GM12878 (cell line): Measurements from ENCODE around the gene HGS. TPM values are rescaled to one million over a fixed set of nuclear protein-coding genes. Genes with fewer than 3 reads are reported as not detected.

Experiments used
- CHD4 ChIP-seq: fragments of 200-600 bp; sonication (generic); IDR thresholded peaks from 2 replicates; pipeline ENCODE4 v1.6.1; 2016; ENCODE audit warnings: mild to moderate bottlenecking
- CREB1 ChIP-seq: IDR thresholded peaks from 2 replicates; pipeline ENCODE4 v1.6.1; 2012; ENCODE audit warnings: low read depth, mild to moderate bottlenecking, inconsistent platforms
- IRF4 ChIP-seq: IDR thresholded peaks from 2 replicates; pipeline ENCODE4 v1.6.1; 2011; ENCODE audit warnings: low read depth, low read length
- MEF2B ChIP-seq: fragments of 450-650 bp; IDR thresholded peaks from 2 replicates; pipeline ENCODE4 v1.6.1; 2018; ENCODE audit warnings: mild to moderate bottlenecking, moderate library complexity; ENCODE audit not compliant: partially characterized antibody, poor library complexity, severe bottlenecking
- MYB ChIP-seq: fragments of 150-350 bp; IDR thresholded peaks from 2 replicates; pipeline ENCODE4 v1.6.1; 2014; ENCODE audit warnings: mild to moderate bottlenecking, low read depth, low read length, borderline replicate concordance
- NFYA ChIP-seq: IDR thresholded peaks from 2 replicates; pipeline ENCODE4 v1.6.1; 2011; ENCODE audit warnings: low read depth, mild to moderate bottlenecking, low read length, improper control_type of control experiment, borderline replicate concordance
- PAX5 ChIP-seq: IDR thresholded peaks from 2 replicates; pipeline ENCODE4 v1.6.1; 2011; ENCODE audit warnings: low read depth, low read length, borderline replicate concordance
- SMAD5 ChIP-seq: IDR thresholded peaks from 2 replicates; pipeline ENCODE4 v1.6.1; 2016; ENCODE audit warnings: antibody characterized with exemption, low read depth
- SREBF1 ChIP-seq: IDR thresholded peaks from 2 replicates; pipeline ENCODE4 v1.6.1; 2012; ENCODE audit warnings: mild to moderate bottlenecking, low read length
- TARDBP ChIP-seq: IDR thresholded peaks from 2 replicates; pipeline ENCODE4 v1.6.1; 2016; ENCODE audit warnings: borderline replicate concordance
- ZNF217 ChIP-seq: fragments of 450-650 bp; IDR thresholded peaks from 2 replicates; pipeline ENCODE4 v1.6.1; 2017; ENCODE audit warnings: antibody characterized with exemption, mild to moderate bottlenecking
- ZSCAN29 ChIP-seq: fragments of 450-650 bp; IDR thresholded peaks from 2 replicates; pipeline ENCODE4 v1.6.1; 2017; ENCODE audit warnings: mild to moderate bottlenecking, moderate library complexity
- polyA plus RNA-seq, 11 experiments: library from polyadenylated mRNA; depleted of rRNA in 4 of 11; unstranded in 6 of 11; stranded (reverse) in 5 of 11; fragments of >200 nt; fragmentation: Nextera tagmentation in 4 of 11; fragmentation: Illumina TruSeq in 1 of 11; extraction: Ambion mirVana in 4 of 11; extraction: Trizol in 1 of 11; gene quantifications; 1 replicate in 1 of 11; 2 replicates in 10 of 11; pipeline versions ENCODE4 v1.2.1 to v1.2.3, GENCODE V29; 2011 to 2016; ENCODE audit warnings: inconsistent platforms in 2 of 11, missing spikeins in 2 of 11, low read depth in 1 of 11
- total RNA-seq, 4 experiments: library from RNA; depleted of rRNA in 3 of 4; stranded (reverse); fragments of >200 nt in 3 of 4; fragmentation: Illumina TruSeq in 1 of 4; extraction: Trizol in 1 of 4; gene quantifications; 2 replicates each; pipeline versions ENCODE4 v1.2.1 to v1.2.3, GENCODE V29; 2013 to 2021
- TF ChIP-seq, protein P1 (sequence below): fragments of 450-650 bp; conservative IDR thresholded peaks from 2 replicates; pipeline ENCODE4 v1.6.1; 2017; ENCODE audit warnings: mild to moderate bottlenecking, moderate library complexity
- TF ChIP-seq, protein P2 (sequence below): fragments of 450-650 bp; IDR thresholded peaks from 2 replicates; pipeline ENCODE4 v1.6.1; 2017; ENCODE audit warnings: low read depth, mild to moderate bottlenecking, moderate library complexity
- TF ChIP-seq, protein P3 (sequence below): fragments of 450-650 bp; IDR thresholded peaks from 2 replicates; pipeline ENCODE4 v1.6.1; 2014; ENCODE audit warnings: mild to moderate bottlenecking
- TF ChIP-seq, protein P4 (sequence below): fragments of 450-650 bp; formaldehyde crosslinking; IDR thresholded peaks from 2 replicates; pipeline ENCODE4 v1.4.0; 2020; ENCODE audit warnings: mild to moderate bottlenecking, moderate library complexity

Gene HGS
- total and polyA plus RNA-seq, 10 of the 15 experiments (the other 5 are each of a cell fraction or from before 2014, with no cell fraction given): 2.2 to 85.6 (median 55.3) TPM

DNA sequence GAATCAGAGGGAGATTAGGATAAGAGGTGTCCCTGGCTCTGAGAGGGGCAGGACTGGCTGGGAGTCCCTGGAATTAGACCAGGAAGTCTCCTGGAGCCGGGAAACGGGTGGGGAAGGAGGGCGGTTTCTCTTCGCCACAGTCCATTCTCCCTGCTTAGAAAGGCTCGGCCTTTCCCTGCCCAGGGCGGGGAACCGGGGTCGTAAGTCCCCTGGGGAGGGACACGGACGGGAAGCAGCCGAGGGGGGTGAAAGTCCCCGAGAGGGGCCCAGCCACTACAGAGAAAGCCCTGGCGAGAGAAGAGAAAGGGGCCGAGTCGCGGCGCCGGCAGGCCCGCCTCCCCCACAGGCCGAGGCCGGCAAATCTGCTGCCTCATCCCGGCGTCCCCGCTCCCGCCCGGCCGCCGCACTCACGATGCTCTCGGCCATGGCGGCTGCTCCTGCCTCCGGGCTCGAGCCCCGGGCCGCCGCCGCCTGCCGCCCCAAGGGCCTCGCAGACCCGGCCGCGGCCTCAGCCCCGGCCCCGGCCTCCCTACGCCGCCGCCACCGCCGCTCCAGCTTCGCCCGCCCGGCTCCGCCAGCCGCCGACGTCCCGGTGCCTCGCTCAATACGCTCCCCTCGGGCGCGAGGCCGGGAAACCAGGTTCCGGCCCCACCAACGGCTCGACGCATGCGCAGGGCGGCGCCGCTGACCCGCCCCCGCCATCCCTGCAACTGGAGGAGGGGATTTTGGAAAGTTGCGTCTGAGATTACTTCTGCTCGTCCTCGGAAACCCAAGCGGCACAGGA lies 47.1 kb upstream of the HGS start, which contains the start of the genes NPLOC4 and TSPAN10 (continued):
- TF ChIP-seq, protein P1, sequence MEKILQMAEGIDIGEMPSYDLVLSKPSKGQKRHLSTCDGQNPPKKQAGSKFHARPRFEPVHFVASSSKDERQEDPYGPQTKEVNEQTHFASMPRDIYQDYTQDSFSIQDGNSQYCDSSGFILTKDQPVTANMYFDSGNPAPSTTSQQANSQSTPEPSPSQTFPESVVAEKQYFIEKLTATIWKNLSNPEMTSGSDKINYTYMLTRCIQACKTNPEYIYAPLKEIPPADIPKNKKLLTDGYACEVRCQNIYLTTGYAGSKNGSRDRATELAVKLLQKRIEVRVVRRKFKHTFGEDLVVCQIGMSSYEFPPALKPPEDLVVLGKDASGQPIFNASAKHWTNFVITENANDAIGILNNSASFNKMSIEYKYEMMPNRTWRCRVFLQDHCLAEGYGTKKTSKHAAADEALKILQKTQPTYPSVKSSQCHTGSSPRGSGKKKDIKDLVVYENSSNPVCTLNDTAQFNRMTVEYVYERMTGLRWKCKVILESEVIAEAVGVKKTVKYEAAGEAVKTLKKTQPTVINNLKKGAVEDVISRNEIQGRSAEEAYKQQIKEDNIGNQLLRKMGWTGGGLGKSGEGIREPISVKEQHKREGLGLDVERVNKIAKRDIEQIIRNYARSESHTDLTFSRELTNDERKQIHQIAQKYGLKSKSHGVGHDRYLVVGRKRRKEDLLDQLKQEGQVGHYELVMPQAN: peak; percentile 97
- TF ChIP-seq ZSCAN29 (peak; percentile 81; the same call in 1 of the 2 replicates), IRF4 (no peak), MYB (no peak), CREB1 (peak; percentile 77), SMAD5 (peak; percentile 56; the same call in 1 of the 2 replicates), NFYA (no peak), MEF2B (no peak), TARDBP (peak; percentile 62; the same call in 1 of the 2 replicates), ZNF217 (no peak), CHD4 (no peak), PAX5 (0 out of 2 replicates have a peak, but pooled peaks have one; percentile 17), SREBF1 (0 out of 2 replicates have a peak, but pooled peaks have one; percentile 29)
- TF ChIP-seq, protein P2, sequence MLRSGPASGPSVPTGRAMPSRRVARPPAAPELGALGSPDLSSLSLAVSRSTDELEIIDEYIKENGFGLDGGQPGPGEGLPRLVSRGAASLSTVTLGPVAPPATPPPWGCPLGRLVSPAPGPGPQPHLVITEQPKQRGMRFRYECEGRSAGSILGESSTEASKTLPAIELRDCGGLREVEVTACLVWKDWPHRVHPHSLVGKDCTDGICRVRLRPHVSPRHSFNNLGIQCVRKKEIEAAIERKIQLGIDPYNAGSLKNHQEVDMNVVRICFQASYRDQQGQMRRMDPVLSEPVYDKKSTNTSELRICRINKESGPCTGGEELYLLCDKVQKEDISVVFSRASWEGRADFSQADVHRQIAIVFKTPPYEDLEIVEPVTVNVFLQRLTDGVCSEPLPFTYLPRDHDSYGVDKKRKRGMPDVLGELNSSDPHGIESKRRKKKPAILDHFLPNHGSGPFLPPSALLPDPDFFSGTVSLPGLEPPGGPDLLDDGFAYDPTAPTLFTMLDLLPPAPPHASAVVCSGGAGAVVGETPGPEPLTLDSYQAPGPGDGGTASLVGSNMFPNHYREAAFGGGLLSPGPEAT: no peak
- TF ChIP-seq, protein P3, sequence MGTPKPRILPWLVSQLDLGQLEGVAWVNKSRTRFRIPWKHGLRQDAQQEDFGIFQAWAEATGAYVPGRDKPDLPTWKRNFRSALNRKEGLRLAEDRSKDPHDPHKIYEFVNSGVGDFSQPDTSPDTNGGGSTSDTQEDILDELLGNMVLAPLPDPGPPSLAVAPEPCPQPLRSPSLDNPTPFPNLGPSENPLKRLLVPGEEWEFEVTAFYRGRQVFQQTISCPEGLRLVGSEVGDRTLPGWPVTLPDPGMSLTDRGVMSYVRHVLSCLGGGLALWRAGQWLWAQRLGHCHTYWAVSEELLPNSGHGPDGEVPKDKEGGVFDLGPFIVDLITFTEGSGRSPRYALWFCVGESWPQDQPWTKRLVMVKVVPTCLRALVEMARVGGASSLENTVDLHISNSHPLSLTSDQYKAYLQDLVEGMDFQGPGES: 0 out of 2 replicates have a peak, but pooled peaks have one; percentile 47
- TF ChIP-seq, protein P4, sequence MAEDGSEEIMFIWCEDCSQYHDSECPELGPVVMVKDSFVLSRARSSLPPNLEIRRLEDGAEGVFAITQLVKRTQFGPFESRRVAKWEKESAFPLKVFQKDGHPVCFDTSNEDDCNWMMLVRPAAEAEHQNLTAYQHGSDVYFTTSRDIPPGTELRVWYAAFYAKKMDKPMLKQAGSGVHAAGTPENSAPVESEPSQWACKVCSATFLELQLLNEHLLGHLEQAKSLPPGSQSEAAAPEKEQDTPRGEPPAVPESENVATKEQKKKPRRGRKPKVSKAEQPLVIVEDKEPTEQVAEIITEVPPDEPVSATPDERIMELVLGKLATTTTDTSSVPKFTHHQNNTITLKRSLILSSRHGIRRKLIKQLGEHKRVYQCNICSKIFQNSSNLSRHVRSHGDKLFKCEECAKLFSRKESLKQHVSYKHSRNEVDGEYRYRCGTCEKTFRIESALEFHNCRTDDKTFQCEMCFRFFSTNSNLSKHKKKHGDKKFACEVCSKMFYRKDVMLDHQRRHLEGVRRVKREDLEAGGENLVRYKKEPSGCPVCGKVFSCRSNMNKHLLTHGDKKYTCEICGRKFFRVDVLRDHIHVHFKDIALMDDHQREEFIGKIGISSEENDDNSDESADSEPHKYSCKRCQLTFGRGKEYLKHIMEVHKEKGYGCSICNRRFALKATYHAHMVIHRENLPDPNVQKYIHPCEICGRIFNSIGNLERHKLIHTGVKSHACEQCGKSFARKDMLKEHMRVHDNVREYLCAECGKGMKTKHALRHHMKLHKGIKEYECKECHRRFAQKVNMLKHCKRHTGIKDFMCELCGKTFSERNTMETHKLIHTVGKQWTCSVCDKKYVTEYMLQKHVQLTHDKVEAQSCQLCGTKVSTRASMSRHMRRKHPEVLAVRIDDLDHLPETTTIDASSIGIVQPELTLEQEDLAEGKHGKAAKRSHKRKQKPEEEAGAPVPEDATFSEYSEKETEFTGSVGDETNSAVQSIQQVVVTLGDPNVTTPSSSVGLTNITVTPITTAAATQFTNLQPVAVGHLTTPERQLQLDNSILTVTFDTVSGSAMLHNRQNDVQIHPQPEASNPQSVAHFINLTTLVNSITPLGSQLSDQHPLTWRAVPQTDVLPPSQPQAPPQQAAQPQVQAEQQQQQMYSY: no peak
